GM23338 (cell line): ENCODE results near the gene GLDC. TPM values are rescaled to one million over a fixed set of nuclear protein-coding genes. Genes with fewer than 3 reads are reported as not detected.

Experiments used
- ATAC-seq: fragments of 200-7000 bp; cut with Tn5 transposase; 3 replicates; pipeline ENCODE4 v1.9.1; 2020
- DNase-seq: peaks from one replicate; pipeline ENCODE4 v3.0.0-alpha.2; 2015; ENCODE audit warnings: low spot score
- H2AFZ ChIP-seq: fragments of 200-600 bp; sonication (generic); 2 replicates; pipeline ENCODE4 v1.8.0; 2016; ENCODE audit warnings: antibody characterized with exemption, mild to moderate bottlenecking, moderate library complexity
- H3F3A ChIP-seq: fragments of 200-600 bp; sonication (generic); replicated peaks from 2 replicates; pipeline ENCODE4 v1.8.0; 2017; ENCODE audit warnings: antibody characterized with exemption, mixed run types, low read depth
- H3K27ac ChIP-seq: fragments of 200-600 bp; sonication (generic); 2 replicates; pipeline ENCODE4 v1.6.1; 2016; ENCODE audit warnings: low read depth
- H3K27me3 ChIP-seq: fragments of 200-600 bp; sonication (generic); 2 replicates; pipeline ENCODE4 v1.8.0; 2016; ENCODE audit warnings: mild to moderate bottlenecking, mixed run types, moderate library complexity; ENCODE audit not compliant: insufficient read depth
- H3K36me3 ChIP-seq: fragments of 200-600 bp; sonication (generic); 2 replicates; pipeline ENCODE4 v1.8.0; 2016; ENCODE audit warnings: mild to moderate bottlenecking; ENCODE audit not compliant: insufficient read depth
- H3K4me1 ChIP-seq: fragments of 200-600 bp; sonication (generic); 2 replicates; pipeline ENCODE4 v1.8.0; 2016; ENCODE audit warnings: mild to moderate bottlenecking, moderate library complexity; ENCODE audit not compliant: insufficient read depth
- H3K4me2 ChIP-seq: fragments of 200-600 bp; sonication (generic); 2 replicates; pipeline ENCODE4 v1.7.1; 2017; ENCODE audit warnings: mixed run types
- H3K4me3 ChIP-seq: fragments of 200-600 bp; sonication (generic); 2 replicates; pipeline ENCODE4 v1.6.1; 2016; ENCODE audit warnings: mixed run types
- H3K79me2 ChIP-seq: fragments of 200-600 bp; sonication (generic); replicated peaks from 2 replicates; pipeline ENCODE4 v1.8.0; 2017; ENCODE audit warnings: mild to moderate bottlenecking; ENCODE audit not compliant: insufficient read depth
- H3K9me2 ChIP-seq: fragments of 200-600 bp; sonication (generic); 2 replicates; pipeline ENCODE4 v1.8.0; 2017; ENCODE audit not compliant: insufficient read depth
- H4K20me1 ChIP-seq: fragments of 200-600 bp; sonication (generic); replicated peaks from 2 replicates; pipeline ENCODE4 v1.8.0; 2017; ENCODE audit warnings: mild to moderate bottlenecking; ENCODE audit not compliant: insufficient read depth
- H3K27ac Mint-ChIP-seq: 2 replicates; pipeline ENCODE4 v1.8.0; 2020; ENCODE audit warnings: inconsistent platforms, mild to moderate bottlenecking, moderate library complexity, mixed read lengths
- H3K27me3 Mint-ChIP-seq: 3 replicates; pipeline ENCODE4 v1.8.0; 2022; ENCODE audit warnings: low read depth, mild to moderate bottlenecking, moderate library complexity, mixed read lengths, inconsistent platforms; ENCODE audit not compliant: insufficient read depth, poor library complexity
- H3K36me3 Mint-ChIP-seq: 3 replicates; pipeline ENCODE4 v1.8.0; 2021; ENCODE audit warnings: low read depth, mild to moderate bottlenecking, inconsistent platforms, moderate library complexity, mixed read lengths
- H3K4me1 Mint-ChIP-seq: 3 replicates; pipeline ENCODE4 v1.8.0; 2020; ENCODE audit warnings: mild to moderate bottlenecking, inconsistent platforms, mixed read lengths
- H3K4me3 Mint-ChIP-seq: 3 replicates; pipeline ENCODE4 v1.8.0; 2021; ENCODE audit warnings: moderate library complexity, mild to moderate bottlenecking, inconsistent platforms, mixed read lengths
- H3K9me3 Mint-ChIP-seq: 3 replicates; pipeline ENCODE4 v1.8.0; 2020; ENCODE audit warnings: moderate library complexity, mild to moderate bottlenecking, inconsistent platforms, mixed read lengths
- CREB1 ChIP-seq: fragments of 250-450 bp; sonication (Bioruptor Pico); IDR thresholded peaks from 2 replicates; pipeline ENCODE4 v1.5.0; 2020; ENCODE audit warnings: low read depth, mild to moderate bottlenecking, moderate library complexity
- EZH2 ChIP-seq: fragments of 200-600 bp; sonication (generic); IDR thresholded peaks from one replicate; pipeline ENCODE4 v1.8.0; 2017; ENCODE audit warnings: antibody characterized with exemption, mild to moderate bottlenecking, low read depth; ENCODE audit not compliant: unreplicated experiment
- JUNB ChIP-seq: IDR thresholded peaks from one replicate; pipeline ENCODE4 v1.6.1; 2016; ENCODE audit warnings: antibody characterized with exemption; ENCODE audit not compliant: unreplicated experiment
- NANOG ChIP-seq: IDR thresholded peaks from 2 replicates; pipeline ENCODE4 v1.6.1; 2016; ENCODE audit warnings: antibody characterized with exemption, borderline replicate concordance
- POLR2AphosphoS5 ChIP-seq: IDR thresholded peaks from 2 replicates; pipeline ENCODE4 v1.6.1; 2016; ENCODE audit warnings: antibody characterized with exemption, low read depth
- STAT1 ChIP-seq: IDR thresholded peaks from one replicate; pipeline ENCODE4 v1.6.1; 2016; ENCODE audit warnings: antibody characterized with exemption; ENCODE audit not compliant: unreplicated experiment
- ZNF114 ChIP-seq: fragments of 250-450 bp; sonication (Bioruptor Pico); IDR thresholded peaks from 2 replicates; pipeline ENCODE4 v1.5.0; 2020; ENCODE audit warnings: mild to moderate bottlenecking, moderate library complexity
- polyA plus RNA-seq: library from polyadenylated mRNA; unstranded; fragments of >200 nt; fragmentation: Nextera tagmentation; extraction: Ambion mirVana; gene quantifications from 2 replicates; pipeline ENCODE4 v1.2.1, GENCODE V29; 2016
- total RNA-seq: library from RNA; depleted of rRNA; stranded (reverse); fragments of >200 nt; shearing (Covaris generic); gene quantifications from 2 replicates; pipeline ENCODE4 v1.2.3, GENCODE V29; 2014
- TF ChIP-seq, protein P1 (sequence below), 2 experiments: fragments of 200-600 bp in 1 of 2; sonication (generic) in 1 of 2; conservative IDR thresholded peaks; 2 replicates each; pipeline versions ENCODE4 v1.5.1 to v1.6.1; 2016 to 2017; ENCODE audit warnings: antibody characterized with exemption in 2 of 2, low read depth in 2 of 2, mild to moderate bottlenecking in 2 of 2, moderate library complexity in 1 of 2
- TF ChIP-seq, protein P2 (sequence below): IDR thresholded peaks from one replicate; pipeline ENCODE4 v1.6.1; 2018; ENCODE audit warnings: antibody characterized with exemption; ENCODE audit not compliant: unreplicated experiment
- TF ChIP-seq, protein P3 (sequence below): IDR thresholded peaks from 2 replicates; pipeline ENCODE4 v1.6.1; 2016; ENCODE audit warnings: antibody characterized with exemption

The GLDC gene
- total and polyA plus RNA-seq, 2 experiments from 2014 or later = 63.5 to 139 TPM

DNA sequence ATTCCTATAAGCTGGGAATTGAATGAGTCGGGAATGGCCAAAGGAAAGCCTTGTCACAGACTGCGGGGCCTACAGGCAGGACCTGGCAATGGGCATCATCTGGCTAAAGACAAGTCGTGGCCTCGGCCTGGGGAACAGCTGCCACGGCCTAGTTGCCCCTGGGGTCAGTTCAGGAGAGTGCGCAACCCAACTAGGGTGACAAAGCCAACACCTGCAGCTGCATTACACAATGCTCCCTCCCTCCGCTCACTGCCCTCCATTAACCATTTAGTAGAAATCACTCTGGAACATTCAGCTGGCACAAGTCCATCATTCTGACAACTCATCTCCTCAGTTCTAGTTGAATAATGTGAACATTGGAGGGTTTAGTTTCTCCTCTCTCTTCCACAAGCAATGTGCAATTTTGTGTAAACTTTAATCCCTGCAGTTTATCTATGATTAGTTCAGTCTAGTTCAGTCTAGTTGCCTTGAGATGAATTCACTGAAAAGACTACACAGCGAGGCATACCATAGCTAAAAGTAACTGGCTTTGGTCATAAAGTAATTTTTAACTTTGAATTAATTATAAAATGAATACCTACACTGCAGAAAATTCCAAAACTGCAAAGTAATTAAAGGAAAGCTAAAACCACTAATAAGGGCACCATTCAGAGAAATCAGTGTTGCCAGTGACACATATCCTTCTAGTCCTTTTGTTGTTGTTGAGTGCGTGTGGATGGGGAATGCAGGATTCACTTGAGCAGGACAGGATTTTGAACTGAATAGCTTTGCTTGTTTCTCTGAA, 5.1 kb downstream of the GLDC start:
- H3K36me3 ChIP-seq = peaks cover 5% of the 10 kb centered on the region; the same call in 1 of the 2 replicates
- H4K20me1 ChIP-seq = peaks cover 70% of the 10 kb centered on the region
- no peak overlapping the region for H3K27ac ChIP-seq
- Mint-ChIP-seq H3K36me3 (peaks cover 17% of the 10 kb centered on the region), H3K9me3 (no peaks in the 10 kb centered on the region), H3K4me1 (peaks cover 25% of the 10 kb centered on the region), H3K4me3 (no peak overlapping the region), H3K27ac (no peak overlapping the region; the same call in 1 of the 2 replicates), H3K27me3 (peaks cover 13% of the 10 kb centered on the region)
- no peak for ATAC-seq
- TF ChIP-seq NANOG = no peak
- TF ChIP-seq EZH2 = no peak
- TF ChIP-seq, protein P1, sequence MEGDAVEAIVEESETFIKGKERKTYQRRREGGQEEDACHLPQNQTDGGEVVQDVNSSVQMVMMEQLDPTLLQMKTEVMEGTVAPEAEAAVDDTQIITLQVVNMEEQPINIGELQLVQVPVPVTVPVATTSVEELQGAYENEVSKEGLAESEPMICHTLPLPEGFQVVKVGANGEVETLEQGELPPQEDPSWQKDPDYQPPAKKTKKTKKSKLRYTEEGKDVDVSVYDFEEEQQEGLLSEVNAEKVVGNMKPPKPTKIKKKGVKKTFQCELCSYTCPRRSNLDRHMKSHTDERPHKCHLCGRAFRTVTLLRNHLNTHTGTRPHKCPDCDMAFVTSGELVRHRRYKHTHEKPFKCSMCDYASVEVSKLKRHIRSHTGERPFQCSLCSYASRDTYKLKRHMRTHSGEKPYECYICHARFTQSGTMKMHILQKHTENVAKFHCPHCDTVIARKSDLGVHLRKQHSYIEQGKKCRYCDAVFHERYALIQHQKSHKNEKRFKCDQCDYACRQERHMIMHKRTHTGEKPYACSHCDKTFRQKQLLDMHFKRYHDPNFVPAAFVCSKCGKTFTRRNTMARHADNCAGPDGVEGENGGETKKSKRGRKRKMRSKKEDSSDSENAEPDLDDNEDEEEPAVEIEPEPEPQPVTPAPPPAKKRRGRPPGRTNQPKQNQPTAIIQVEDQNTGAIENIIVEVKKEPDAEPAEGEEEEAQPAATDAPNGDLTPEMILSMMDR (conservative IDR thresholded peaks at IDR 0.05; ENCODE audit: low read depth in 2 of 2) = no peak
- TF ChIP-seq, protein P2, sequence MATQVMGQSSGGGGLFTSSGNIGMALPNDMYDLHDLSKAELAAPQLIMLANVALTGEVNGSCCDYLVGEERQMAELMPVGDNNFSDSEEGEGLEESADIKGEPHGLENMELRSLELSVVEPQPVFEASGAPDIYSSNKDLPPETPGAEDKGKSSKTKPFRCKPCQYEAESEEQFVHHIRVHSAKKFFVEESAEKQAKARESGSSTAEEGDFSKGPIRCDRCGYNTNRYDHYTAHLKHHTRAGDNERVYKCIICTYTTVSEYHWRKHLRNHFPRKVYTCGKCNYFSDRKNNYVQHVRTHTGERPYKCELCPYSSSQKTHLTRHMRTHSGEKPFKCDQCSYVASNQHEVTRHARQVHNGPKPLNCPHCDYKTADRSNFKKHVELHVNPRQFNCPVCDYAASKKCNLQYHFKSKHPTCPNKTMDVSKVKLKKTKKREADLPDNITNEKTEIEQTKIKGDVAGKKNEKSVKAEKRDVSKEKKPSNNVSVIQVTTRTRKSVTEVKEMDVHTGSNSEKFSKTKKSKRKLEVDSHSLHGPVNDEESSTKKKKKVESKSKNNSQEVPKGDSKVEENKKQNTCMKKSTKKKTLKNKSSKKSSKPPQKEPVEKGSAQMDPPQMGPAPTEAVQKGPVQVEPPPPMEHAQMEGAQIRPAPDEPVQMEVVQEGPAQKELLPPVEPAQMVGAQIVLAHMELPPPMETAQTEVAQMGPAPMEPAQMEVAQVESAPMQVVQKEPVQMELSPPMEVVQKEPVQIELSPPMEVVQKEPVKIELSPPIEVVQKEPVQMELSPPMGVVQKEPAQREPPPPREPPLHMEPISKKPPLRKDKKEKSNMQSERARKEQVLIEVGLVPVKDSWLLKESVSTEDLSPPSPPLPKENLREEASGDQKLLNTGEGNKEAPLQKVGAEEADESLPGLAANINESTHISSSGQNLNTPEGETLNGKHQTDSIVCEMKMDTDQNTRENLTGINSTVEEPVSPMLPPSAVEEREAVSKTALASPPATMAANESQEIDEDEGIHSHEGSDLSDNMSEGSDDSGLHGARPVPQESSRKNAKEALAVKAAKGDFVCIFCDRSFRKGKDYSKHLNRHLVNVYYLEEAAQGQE = no peak
- no peak for TF ChIP-seq POLR2AphosphoS5
- no peak for TF ChIP-seq CREB1 (CRISPR knock-in tag)
- H2AFZ ChIP-seq = no peak overlapping the region
- DNase-seq = no peak
- H3K4me1 ChIP-seq = peaks cover 21% of the 10 kb centered on the region
- H3K79me2 ChIP-seq = peaks cover 96% of the 10 kb centered on the region
- H3K4me2 ChIP-seq = no peak overlapping the region
- H3F3A ChIP-seq = peaks cover 9% of the 10 kb centered on the region; the same call in 1 of the 2 replicates
- H3K27me3 ChIP-seq = peaks cover 10% of the 10 kb centered on the region
- H3K9me2 ChIP-seq = no peaks in the 10 kb centered on the region
- no peak overlapping the region for H3K4me3 ChIP-seq

DNA sequence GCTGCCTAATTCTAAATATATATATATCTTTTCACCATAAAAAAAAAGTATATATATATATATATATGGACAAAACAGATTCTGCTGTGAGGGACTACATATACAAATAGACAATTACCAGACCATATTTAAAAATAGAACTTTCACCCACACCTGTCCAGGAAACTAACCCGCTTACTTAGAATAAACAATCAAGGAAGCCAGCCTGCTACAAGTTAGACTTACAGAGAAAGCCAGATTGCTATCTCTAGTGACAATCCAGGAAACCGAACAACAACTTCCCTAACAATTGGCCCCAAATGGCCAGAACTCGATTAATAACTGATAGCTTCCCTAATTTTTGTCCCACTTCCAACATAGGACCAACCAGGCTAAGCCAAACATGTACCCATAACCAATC, 5.9 kb downstream of the GLDC start:
- H3K4me2 ChIP-seq = no peak overlapping the region
- peaks cover 9% of the 10 kb centered on the region; the same call in 1 of the 2 replicates for H3F3A ChIP-seq
- Mint-ChIP-seq H3K4me3 (no peak overlapping the region), H3K4me1 (peaks cover 30% of the 10 kb centered on the region), H3K9me3 (no peaks in the 10 kb centered on the region), H3K27ac (no peak overlapping the region), H3K36me3 (peaks cover 22% of the 10 kb centered on the region), H3K27me3 (peaks cover 12% of the 10 kb centered on the region)
- peaks cover 21% of the 10 kb centered on the region for H3K4me1 ChIP-seq
- H2AFZ ChIP-seq = no peak overlapping the region
- H3K36me3 ChIP-seq = peaks cover 5% of the 10 kb centered on the region; the same call in 1 of the 2 replicates
- DNase-seq (no peak), ATAC-seq (no peak)
- no peak overlapping the region for H3K4me3 ChIP-seq
- peaks cover 100% of the 10 kb centered on the region for H3K79me2 ChIP-seq
- H4K20me1 ChIP-seq = peaks cover 69% of the 10 kb centered on the region
- peaks cover 6% of the 10 kb centered on the region for H3K27me3 ChIP-seq
- H3K9me2 ChIP-seq = no peaks in the 10 kb centered on the region
- no peak overlapping the region for H3K27ac ChIP-seq
- TF ChIP-seq EZH2 = no peak
- no peak for TF ChIP-seq ZNF114 (CRISPR knock-in tag)
- TF ChIP-seq POLR2AphosphoS5 = no peak
- no peak for TF ChIP-seq JUNB
- TF ChIP-seq, protein P1 (conservative IDR thresholded peaks at IDR 0.05; ENCODE audit: low read depth in 2 of 2) = no peak
- no peak for TF ChIP-seq NANOG
- no peak for TF ChIP-seq STAT1
- TF ChIP-seq CREB1 (CRISPR knock-in tag) = no peak
- TF ChIP-seq, protein P3, sequence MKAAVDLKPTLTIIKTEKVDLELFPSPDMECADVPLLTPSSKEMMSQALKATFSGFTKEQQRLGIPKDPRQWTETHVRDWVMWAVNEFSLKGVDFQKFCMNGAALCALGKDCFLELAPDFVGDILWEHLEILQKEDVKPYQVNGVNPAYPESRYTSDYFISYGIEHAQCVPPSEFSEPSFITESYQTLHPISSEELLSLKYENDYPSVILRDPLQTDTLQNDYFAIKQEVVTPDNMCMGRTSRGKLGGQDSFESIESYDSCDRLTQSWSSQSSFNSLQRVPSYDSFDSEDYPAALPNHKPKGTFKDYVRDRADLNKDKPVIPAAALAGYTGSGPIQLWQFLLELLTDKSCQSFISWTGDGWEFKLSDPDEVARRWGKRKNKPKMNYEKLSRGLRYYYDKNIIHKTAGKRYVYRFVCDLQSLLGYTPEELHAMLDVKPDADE = no peak
